Astrocyte of the cerebellum (primary cell): Measurements from ENCODE around the gene DNAJC28.
A peak's percentile ranks its signal among the peaks of the same experiment; 100 is the strongest.

Experiments
- DNase-seq: peaks from one replicate; pipeline ENCODE4 v3.0.0-alpha.2; 2011; ENCODE audit warnings: low read depth
- H3K4me3 ChIP-seq: 2 replicates; pipeline ENCODE4 v1.5.1; 2011; ENCODE audit warnings: mild to moderate bottlenecking, low read depth, low read length, moderate library complexity
- in situ Hi-C: cut with HindIII; loops from 2 replicates; pipeline ENCODE4 v1.10.0; 2017; ENCODE audit warnings: low sequenced_read_pairs
- TF ChIP-seq, protein P1 (sequence below): IDR thresholded peaks from 2 replicates; pipeline ENCODE4 v1.5.1; 2012; ENCODE audit warnings: low read length, low read depth, moderate library complexity, mild to moderate bottlenecking; ENCODE audit errors: missing control alignments

DNAJC28 gene

GRCh38 chr21:33490991-33491372 is 534 bp downstream of the DNAJC28 start:
- DNase-seq, result no peak
- peak overlapping the region; percentile 83 for H3K4me3 ChIP-seq
- TF ChIP-seq, protein P1, sequence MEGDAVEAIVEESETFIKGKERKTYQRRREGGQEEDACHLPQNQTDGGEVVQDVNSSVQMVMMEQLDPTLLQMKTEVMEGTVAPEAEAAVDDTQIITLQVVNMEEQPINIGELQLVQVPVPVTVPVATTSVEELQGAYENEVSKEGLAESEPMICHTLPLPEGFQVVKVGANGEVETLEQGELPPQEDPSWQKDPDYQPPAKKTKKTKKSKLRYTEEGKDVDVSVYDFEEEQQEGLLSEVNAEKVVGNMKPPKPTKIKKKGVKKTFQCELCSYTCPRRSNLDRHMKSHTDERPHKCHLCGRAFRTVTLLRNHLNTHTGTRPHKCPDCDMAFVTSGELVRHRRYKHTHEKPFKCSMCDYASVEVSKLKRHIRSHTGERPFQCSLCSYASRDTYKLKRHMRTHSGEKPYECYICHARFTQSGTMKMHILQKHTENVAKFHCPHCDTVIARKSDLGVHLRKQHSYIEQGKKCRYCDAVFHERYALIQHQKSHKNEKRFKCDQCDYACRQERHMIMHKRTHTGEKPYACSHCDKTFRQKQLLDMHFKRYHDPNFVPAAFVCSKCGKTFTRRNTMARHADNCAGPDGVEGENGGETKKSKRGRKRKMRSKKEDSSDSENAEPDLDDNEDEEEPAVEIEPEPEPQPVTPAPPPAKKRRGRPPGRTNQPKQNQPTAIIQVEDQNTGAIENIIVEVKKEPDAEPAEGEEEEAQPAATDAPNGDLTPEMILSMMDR, result no peak
- in situ Hi-C loops, result no loop called here

DNA sequence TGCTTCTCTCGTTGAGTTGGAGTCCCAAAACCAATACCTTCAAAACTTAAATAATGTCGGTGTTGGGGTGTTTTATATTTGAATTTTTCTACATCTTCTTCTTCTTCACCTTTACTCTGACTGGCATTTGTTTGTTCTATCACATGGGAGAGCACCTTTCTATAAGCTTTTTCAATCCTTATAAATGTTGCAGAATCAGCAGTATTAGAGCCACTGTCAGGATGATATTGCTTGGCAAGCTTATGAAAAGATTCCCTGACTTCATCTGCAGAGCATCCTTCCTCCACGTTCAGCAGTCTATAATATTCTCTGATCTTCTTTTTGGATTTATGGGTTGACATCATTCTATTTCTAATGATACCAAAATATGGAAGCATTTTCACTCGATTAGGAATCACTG is 2.6 kb downstream of the DNAJC28 start:
- in situ Hi-C loops, result no loop called here
- DNase-seq, result no peak
- no peak overlapping the region for H3K4me3 ChIP-seq
- TF ChIP-seq, protein P1, result no peak

- DNase-seq, result no peak
- in situ Hi-C loops, result no loop called here
- TF ChIP-seq, protein P1, result no peak
- H3K4me3 ChIP-seq, result no peak overlapping the region
Measured at GRCh38 chr21:33487996-33488395, 3.5 kb downstream of the DNAJC28 start.

DNA sequence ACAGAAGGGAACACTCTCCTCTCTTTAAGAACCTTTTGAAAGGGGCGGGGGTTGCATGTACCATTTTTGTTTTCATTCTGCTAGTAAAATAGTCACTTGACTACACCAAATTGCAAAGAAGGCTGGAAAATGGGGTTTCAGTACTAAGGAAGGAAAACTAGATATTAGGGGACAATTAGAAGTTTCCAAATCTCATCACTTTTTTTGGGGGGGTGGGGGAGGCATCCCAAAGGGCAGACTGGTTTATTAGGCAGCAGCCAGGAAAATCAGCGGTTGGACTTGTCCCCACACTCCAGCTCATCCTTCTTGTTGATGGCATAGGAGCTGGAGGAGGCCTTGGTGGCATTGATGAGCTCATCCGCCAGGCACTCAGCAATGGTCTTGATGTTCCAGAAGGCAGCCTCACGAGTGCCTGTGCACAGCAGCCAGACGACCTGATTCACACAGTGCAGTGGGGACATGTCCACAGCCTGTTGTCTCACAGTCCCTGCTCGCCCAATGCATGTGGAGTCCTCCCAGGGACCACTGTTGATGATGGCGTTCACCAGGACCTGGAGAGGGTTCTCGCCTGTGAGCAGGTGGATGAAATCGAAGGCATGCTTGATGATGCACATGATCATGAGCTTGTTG is 10.1 kb downstream of the DNAJC28 start:
- in situ Hi-C loops, result no loop called here
- no peak overlapping the region for H3K4me3 ChIP-seq
- no peak for DNase-seq
- TF ChIP-seq, protein P1, result no peak

- no peak for DNase-seq
- TF ChIP-seq, protein P1, result no peak
- in situ Hi-C loops, result no loop called here
- H3K4me3 ChIP-seq, result peak overlapping the region; percentile 69
Measured at GRCh38 chr21:33480481-33481103, 10.9 kb downstream of the DNAJC28 start.

DNA sequence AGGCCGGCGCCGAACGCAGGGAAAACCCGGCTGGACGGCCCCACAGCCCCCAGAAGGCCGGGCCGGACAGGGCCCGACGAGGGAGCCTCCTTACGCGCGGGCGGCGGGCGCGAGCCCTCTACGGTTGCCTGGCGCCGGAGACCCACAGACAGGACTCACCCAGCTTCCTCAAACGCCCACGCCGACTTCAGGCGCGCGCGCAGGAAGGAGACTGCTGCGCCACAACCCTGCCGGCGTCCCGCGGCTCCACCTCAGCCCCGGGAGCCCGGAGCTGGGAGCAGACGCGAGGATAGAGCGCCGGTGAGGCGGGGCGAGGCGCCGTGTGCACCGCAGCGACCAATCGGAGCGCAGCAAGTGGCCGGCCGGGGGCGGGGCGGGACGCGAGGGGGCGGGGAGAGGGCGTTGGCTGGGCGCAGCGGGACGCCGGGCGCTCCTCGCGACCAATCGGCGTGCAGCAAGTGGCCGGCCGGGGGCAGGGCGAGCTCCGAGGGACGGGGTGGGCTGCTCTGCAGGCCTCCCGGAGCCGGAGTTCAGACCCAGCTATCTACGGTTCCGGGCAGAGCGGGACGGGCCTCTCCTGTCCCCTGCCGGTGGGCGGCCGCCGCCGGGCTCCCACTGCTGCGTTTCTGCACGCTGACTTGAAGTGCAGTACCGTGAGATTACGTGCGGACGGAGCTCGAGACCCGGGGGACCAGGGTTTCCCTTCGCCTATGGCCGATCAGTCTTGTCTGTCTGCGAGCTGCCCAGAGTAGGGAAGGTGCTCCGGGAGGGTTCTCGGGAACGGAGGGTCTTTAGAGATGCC is 11.6 kb downstream of the DNAJC28 start, which contains the start of gene TMEM50B:
Gene TMEM50B, minus strand, starts transcription at position 296 of the 802 bp plus-strand sequence. CDS start 11,089 bp downstream, outside the sequence.
- in situ Hi-C loops, result no loop called here
- TF ChIP-seq, protein P1, result peak; percentile 45
- peak within 1 kb of the TSS; percentile 69 for H3K4me3 ChIP-seq
- peak; percentile 81 for DNase-seq
